Measurements from ENCODE around the gene MAGI3.

DNA sequence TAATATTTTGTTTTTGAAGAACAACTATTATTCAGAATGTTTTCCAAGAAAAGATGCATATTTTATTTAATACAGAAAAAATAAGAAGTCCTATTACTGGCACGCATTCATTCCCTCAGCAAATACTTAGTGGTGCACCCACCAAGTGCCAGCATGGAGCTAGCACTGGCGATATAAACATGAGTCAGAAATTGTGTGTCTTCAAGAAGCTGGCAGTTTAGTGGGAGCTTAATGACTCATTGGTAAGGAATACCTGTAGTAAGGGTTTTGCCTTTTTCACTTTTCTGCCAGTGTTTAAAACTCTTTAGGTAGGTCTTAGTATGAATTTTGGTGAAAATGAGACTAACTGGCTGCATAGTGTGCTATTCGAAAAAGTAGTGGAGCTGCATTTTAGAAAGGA is 6.3 kb downstream of the MAGI3 start:
- TF ChIP-seq GATA2 (IDR thresholded peaks at IDR 0.05; ENCODE audit: low read depth, low read length): no peak
- TF ChIP-seq GATA3 (IDR thresholded peaks at IDR 0.05; ENCODE audit: low read depth, low read length): no peak
